ENCODE results near the gene GXYLT2.

Gene GXYLT2

DNA sequence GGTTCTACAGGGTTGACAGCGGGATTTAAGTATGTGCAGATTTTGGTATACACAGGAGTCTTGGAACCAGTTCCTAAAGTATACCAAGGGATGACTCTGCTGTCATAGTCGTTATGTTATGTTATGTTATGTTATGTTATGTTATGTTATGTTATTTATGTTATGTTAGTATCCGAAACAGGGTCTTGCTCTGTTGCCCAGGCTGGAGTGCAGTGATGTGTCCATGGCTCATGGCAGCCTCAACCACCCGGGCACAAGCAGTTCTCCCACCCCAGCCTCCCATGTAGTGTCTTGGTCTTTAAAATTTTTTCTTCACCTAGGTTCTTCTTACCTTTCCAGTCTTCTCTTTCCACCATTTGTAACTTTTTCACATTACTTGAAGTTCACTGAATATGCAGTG is 130.5 kb downstream of the GXYLT2 start:
- Histone ChIP-seq H3K4me1 (ENCODE audit: control insufficient read depth, insufficient read depth, low read length) (peaks cover 10% of the 10 kb centered on the region; the same call in 1 of the 2 replicates), H3K4me3 (ENCODE audit: low read depth, low read length) (no peak overlapping the region), H3K9me3 (ENCODE audit: control insufficient read depth, insufficient read depth, low read depth, low read length) (no peaks in the 10 kb centered on the region), H3K36me3 (ENCODE audit: control insufficient read depth, insufficient read depth, low read length) (peaks cover 6% of the 10 kb centered on the region), H3K27me3 (ENCODE audit: control insufficient read depth, insufficient read depth, low read length) (no peaks in the 10 kb centered on the region), H3K9ac (ENCODE audit: low read length) (no peak overlapping the region), H3K27ac (ENCODE audit: low read depth, low read length) (no peak overlapping the region)

DNA sequence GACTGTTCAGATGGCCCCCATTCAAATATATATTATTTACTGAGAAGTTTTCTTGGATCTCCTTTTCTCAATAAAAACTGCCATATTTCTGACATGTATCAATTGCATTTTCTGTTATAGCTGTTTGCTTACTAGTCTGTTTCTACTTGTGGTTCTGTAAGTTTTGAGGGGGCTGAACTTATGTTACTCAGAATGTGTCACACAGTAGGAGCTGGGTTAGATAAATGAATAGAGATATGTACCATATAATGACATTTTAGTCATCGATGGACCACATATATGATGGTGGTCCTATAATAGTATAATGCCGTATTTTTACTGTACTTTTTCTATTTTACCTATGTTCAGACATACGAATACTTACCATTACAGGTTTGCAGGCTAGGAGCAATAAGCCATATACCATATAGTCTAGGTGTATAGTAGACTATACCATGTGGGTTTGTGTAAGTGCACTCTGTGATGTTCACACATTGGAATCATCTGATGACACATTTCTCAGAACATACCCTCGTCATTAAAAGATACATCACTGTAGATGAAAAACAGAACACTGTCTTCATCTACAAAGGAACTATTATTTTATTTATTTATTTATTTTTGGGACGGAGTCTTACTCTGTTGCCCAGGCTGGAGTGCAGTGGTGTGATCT is 131.1 kb downstream of the GXYLT2 start:
- Histone ChIP-seq H3K9ac (ENCODE audit: low read length) (no peak overlapping the region), H3K9me3 (ENCODE audit: control insufficient read depth, insufficient read depth, low read depth, low read length) (no peaks in the 10 kb centered on the region), H3K27ac (ENCODE audit: low read depth, low read length) (no peak overlapping the region), H3K4me1 (ENCODE audit: control insufficient read depth, insufficient read depth, low read length) (peaks cover 15% of the 10 kb centered on the region), H3K36me3 (ENCODE audit: control insufficient read depth, insufficient read depth, low read length) (peaks cover 6% of the 10 kb centered on the region), H3K27me3 (ENCODE audit: control insufficient read depth, insufficient read depth, low read length) (no peaks in the 10 kb centered on the region), H3K4me3 (ENCODE audit: low read depth, low read length) (no peak overlapping the region)

DNA sequence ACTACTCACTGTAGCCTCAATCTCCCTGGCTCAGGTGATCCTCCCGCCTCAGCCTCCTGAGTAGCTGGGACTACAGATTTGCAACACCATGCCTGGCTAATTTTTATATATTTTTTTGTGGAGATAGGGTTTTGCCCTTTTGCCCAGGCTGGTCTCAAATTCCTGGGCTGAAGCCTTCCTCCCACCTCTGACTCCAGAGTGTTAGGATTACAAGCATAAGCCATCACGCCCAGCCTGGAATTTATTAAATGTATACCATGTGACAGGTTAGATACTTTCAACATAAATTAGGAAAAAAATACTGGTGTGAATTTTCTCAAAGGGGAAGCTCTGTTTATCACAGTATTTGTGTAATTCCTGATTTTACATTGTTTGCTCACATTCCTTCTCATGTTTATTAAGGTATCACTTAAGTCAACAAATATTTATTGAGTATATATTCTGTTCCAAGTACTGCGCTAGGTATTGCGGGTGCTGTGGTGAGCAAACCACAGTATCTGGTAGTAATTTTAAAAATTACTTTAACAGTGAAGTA is 133.5 kb downstream of the GXYLT2 start:
- H3K4me3 ChIP-seq (ENCODE audit: low read depth, low read length), result no peak overlapping the region

DNA sequence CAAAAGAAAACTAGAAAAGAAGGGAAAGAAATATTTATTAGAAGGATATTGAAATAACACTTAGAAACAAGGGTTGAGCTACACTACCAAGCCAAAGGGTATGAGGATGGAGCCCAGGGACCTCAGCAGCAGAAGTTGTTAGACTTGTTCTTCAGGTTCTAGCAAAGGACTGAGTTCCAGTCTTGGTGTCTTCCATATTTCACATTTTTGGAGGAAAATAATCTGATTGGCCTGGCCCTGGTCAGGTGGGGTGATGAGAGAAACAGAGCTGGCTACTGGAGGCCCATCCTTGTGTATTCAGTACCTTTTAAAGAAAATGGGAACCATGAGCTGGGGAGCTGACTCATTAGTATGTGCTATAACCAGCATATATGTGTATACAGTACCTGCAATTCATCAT is 137.0 kb downstream of the GXYLT2 start:
- Histone ChIP-seq H3K9me3 (ENCODE audit: control insufficient read depth, insufficient read depth, low read depth, low read length) (no peaks in the 10 kb centered on the region), H3K4me3 (ENCODE audit: low read depth, low read length) (no peak overlapping the region), H3K27ac (ENCODE audit: low read depth, low read length) (0 out of 2 replicates have a peak overlapping the region, but pooled peaks have one; percentile 36), H3K27me3 (ENCODE audit: control insufficient read depth, insufficient read depth, low read length) (no peaks in the 10 kb centered on the region), H3K36me3 (ENCODE audit: control insufficient read depth, insufficient read depth, low read length) (peaks cover 2% of the 10 kb centered on the region), H3K4me1 (ENCODE audit: control insufficient read depth, insufficient read depth, low read length) (peaks cover 32% of the 10 kb centered on the region), H3K9ac (ENCODE audit: low read length) (no peak overlapping the region)

More for the DNA sequence above, 133.5 kb downstream of the GXYLT2 start:
- no peaks in the 10 kb centered on the region for H3K27me3 ChIP-seq (ENCODE audit: control insufficient read depth, insufficient read depth, low read length)
- H3K9me3 ChIP-seq (ENCODE audit: control insufficient read depth, insufficient read depth, low read depth, low read length), result no peaks in the 10 kb centered on the region
- peaks cover 3% of the 10 kb centered on the region; the same call in 1 of the 2 replicates for H3K36me3 ChIP-seq (ENCODE audit: control insufficient read depth, insufficient read depth, low read length)
- H3K27ac ChIP-seq (ENCODE audit: low read depth, low read length), result no peak overlapping the region
- H3K4me1 ChIP-seq (ENCODE audit: control insufficient read depth, insufficient read depth, low read length), result peaks cover 28% of the 10 kb centered on the region
- H3K9ac ChIP-seq (ENCODE audit: low read length), result no peak overlapping the region

DNA sequence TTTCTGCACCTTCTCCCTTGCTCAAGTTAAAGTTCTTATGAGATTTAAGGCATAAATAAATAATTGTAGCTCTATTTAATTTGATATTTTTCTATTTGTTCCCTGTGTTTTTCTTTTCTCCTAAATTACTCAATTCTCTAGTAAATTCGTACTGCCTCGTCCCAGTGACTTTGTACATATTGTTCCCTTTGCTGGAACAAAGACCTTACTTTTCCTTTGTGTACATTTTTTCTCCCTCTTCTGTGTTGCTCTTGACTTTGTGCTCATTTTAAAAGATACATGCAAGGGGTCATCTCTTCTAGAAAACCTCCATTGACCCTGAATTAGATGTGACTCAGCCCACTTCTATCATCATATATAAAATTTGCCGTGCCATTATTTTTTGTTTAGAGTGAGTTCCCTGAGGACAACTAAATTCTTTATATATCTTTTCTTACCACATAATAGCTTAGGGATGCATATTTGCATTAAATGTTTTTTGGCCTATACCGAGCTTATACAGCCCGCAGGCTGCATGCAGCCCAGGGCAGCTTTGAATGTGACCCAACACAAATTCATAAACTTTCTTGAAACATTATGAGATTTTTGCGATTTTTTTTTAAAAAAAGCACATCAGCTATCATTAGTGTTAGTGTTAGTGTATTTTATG is 138.4 kb downstream of the GXYLT2 start:
- no peaks in the 10 kb centered on the region for H3K27me3 ChIP-seq (ENCODE audit: control insufficient read depth, insufficient read depth, low read length)
- H3K27ac ChIP-seq (ENCODE audit: low read depth, low read length), result no peak overlapping the region
- H3K4me3 ChIP-seq (ENCODE audit: low read depth, low read length), result no peak overlapping the region
- H3K9ac ChIP-seq (ENCODE audit: low read length), result no peak overlapping the region
- H3K9me3 ChIP-seq (ENCODE audit: control insufficient read depth, insufficient read depth, low read depth, low read length), result no peaks in the 10 kb centered on the region
- peaks cover 32% of the 10 kb centered on the region for H3K4me1 ChIP-seq (ENCODE audit: control insufficient read depth, insufficient read depth, low read length)
- H3K36me3 ChIP-seq (ENCODE audit: control insufficient read depth, insufficient read depth, low read length), result peaks cover 2% of the 10 kb centered on the region

All from HUES6 (cell line).